Urothelium cell line (cell line): Measurements from ENCODE around the gene NDUFAF8.

Experiments
- DNase-seq: peaks from one replicate; pipeline ENCODE4 v3.0.0; 2011; ENCODE audit warnings: low spot score, mixed read lengths
- FAIRE-seq: peaks from 2 replicates; lab custom pipeline; 2011; peaks lifted over from hg19 to GRCh38; lab: Jason Lieb, UNC

The NDUFAF8 gene

DNA sequence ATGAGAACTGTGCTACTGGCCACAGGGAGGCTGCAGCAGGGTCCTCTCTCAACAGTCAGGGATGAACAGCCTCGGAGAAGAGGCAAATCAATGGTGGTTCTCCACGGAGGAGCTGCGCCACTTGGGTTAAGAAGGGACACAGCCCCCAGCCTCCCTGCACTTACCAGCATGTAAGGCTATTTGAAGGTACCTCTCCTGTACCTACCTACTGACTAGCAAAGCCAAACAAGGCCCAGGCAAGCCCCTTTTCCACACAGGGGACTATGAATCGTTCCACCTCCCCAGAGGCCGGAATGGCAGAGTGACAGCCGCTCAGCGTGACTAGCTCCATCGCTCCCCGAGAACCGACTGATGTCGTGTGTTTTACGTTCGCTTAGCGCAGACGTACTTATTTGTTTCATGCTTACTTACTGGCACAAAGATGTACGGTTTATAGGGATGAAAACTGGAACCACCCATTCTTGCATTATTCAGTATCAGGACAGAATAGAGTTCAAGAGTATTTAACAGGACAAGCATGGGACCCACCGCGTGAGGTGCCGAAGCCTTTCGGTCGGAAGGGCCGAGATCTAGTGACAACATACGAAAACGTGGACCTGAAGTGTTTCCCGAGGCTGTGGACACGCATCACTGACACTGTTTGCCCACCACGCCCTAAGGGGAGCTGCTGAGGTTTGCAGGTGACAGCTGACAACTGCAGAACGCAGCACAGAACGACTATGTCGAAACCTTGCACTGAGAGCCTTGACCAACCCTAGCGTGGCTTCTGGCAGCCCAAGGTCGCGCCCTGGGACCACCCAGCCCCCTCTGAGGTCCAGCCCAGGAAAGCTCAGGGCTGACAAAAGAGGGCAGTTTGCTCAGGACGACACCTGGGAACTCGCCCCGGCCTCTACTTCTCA, 1.3 kb upstream of the NDUFAF8 start:
- DNase-seq, result no peak
- FAIRE-seq, result peak; percentile 80

DNA sequence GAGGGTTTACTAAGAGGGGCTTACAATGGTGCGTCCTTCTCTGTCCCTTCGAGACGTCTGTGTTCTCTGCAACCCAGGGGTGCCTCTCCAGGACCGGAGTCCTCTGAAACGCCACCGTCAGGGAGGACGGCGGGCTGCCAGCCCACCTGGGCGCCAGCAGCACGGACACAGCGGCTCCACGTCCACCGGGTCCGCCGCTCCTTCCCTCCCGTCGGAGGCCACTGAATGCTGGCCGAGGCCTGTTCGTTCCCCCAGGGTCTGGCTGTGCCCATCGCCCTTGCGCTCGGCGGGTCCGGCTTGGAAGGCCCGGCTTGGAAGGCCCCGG, 666 bp upstream of the NDUFAF8 start:
- no peak for FAIRE-seq
- DNase-seq, result no peak

GRCh38 chr17:81239714-81240555, 817 bp downstream of the NDUFAF8 start:
- DNase-seq (peak; percentile 44), FAIRE-seq (peak; percentile 84)

GRCh38 chr17:81240761-81241160, 1.6 kb downstream of the NDUFAF8 start:
- FAIRE-seq (no peak), DNase-seq (no peak)

GRCh38 chr17:81241203-81241602, 2.1 kb downstream of the NDUFAF8 start:
- no peak for DNase-seq
- FAIRE-seq, result no peak

DNA sequence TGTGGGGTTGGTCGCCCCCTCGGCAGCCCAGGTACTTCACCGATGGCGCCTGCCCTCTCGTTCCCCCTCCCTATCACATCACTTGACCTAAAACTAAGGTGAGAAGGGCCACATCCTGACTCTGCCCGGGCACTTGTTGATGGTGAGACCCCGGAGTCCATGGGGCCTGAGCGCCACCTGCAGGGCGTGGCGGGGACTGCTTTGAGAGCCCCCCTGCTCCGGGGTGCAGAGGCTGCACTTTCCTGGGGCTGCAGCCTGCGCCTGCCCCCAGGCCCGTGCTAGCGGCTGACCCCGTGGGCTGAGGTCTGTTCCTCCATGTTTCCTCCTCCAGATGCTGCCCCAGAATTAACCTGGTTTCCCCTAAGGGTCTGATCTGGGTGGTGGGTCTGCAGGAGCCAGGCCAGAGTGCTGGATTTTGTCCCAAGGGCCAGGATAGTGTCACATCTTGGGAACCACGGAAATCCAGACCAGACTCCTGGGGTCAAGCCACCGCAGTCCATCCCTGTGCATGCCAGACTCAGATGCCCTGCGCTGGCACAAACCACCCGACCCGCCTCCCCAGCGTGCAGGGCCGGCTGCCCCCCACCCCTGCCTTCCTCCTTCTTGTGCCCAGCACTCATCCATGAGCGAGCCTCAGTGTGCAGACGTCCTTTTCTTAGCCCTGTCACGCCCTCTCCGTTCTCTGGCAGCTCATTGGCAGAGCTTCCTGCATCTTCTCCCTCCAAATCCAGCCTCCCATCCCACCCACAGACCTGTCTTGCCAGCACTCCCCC, 2.7 kb downstream of the NDUFAF8 start:
- DNase-seq (peak; percentile 73), FAIRE-seq (peak; percentile 81)

- FAIRE-seq (no peak), DNase-seq (no peak)
Measured at GRCh38 chr17:81242421-81243332, 3.6 kb downstream of the NDUFAF8 start.

GRCh38 chr17:81243333-81243664, 4.2 kb downstream of the NDUFAF8 start:
- no peak for FAIRE-seq
- DNase-seq, result no peak

GRCh38 chr17:81244358-81245023, 5.4 kb downstream of the NDUFAF8 start:
- DNase-seq (no peak), FAIRE-seq (peak; percentile 79)

DNA sequence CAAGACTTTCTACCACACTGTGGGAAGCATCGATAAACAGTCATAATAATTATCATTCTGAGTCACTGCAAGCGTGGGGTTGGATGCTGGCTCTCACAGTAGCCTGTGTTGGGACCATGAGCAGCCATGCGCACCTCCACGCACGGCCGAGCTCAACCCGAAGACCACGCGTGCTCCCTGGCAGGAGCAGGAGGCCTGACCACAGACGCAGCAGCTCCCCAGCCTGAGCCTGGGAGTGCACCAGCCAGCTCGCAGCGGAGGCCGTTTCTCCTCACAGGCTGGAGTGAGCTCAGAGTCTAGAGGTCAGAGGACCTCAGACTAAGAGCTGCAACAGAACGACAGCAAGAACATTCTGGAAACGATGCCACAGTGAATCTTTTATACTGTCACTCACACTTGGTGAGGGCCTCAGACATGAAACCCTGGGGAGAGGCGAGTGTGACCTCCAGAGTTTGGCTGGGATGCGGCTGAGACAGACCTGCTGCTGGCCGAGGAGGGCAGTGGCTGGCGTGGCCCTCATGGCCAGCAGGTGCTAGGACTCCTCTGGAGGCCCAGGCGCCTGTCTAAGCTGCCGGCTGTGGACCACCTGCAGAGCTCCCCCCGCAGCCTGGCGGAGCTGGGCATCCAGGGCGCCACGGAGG, 6.0 kb downstream of the NDUFAF8 start:
- DNase-seq (no peak), FAIRE-seq (no peak)

DNA sequence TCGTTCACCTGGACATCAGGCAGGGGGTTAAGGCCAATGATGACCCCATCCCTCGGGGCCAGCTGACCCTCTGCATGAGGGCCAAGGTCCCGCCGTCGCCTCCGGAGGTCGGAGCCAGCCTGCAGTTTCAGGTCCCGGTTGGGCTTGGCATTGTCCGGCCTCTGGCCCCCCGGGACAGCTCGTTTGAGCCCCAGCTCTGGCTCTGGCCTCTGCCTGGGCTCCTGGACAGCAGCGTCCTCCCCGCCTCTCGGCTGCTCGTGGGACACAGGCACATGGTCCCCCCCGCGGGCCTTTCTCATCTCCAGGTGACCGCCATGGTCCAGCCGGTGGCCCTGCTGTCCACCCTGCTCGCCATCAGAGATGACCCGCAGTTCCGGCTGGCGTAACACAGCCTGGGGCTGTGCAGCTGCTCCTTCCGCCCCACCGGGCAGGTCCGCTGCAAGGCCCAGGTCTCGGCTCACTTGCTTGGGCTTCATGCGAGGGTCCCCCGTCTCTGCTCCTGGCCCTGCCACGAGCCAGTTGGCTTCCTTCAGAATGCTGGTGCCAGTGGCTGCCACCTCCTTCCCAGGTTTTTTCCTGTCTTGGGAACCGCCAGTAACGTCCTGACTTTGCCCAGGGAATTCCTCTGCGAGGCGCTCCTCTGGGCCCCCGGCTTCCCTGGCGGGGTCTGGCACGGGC, 6.7 kb downstream of the NDUFAF8 start:
- DNase-seq (no peak), FAIRE-seq (no peak)

DNA sequence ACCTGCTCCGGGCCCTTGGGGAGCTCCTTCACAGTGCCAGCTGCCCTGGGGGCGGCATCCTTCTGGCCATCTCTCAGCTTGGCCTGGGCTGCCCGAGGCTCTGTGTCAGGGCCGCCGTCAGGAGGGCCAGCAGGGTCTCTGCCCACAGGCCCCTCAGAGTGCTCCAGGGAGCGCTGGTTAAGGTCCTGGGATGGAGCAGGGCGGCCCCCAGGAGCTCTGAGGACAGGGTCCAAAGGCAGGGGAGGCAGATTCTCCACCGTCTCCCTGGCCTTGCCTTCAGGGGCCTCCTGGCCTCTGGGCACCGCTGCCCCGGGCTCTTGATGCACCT, 7.2 kb downstream of the NDUFAF8 start:
- FAIRE-seq (no peak), DNase-seq (no peak)

DNA sequence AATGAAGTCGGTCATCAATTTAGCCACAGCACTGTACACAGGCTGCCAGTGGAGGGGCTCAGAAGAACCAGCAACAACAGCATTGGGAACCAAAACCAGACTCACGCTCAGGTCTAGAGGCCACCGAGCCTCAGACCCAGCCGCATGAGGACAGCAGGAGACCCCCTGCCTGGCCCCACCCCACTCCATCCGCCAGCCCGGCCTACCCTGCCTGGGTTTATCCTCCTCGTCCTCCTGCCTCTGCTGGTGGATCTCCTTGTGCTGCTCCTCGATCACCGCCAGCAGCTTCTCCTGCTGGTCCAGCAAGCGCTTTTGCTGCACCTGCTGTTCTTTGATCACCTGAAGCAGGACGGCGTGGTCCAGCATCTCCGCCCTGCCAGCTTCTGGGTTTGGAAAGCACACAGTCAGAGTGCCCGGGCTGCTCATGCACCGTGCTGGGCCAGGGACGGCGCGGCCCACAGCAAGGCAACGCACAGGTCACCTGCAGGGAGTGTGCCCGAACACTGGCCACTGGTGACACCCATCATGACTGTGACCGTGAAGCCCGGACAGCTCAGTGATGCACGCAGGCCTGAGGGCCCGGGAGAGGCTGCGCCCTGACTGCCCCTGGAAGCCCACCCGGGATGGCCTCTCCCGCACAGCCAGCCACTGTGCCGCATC, 7.7 kb downstream of the NDUFAF8 start:
- peak; percentile 9 for FAIRE-seq
- no peak for DNase-seq

- no peak for FAIRE-seq
- no peak for DNase-seq
Measured at GRCh38 chr17:81247339-81247990, 8.3 kb downstream of the NDUFAF8 start.

GRCh38 chr17:81248649-81249048, 9.5 kb downstream of the NDUFAF8 start:
- DNase-seq, result no peak
- no peak for FAIRE-seq

GRCh38 chr17:81249223-81250040, 10.3 kb downstream of the NDUFAF8 start:
- FAIRE-seq (peak; percentile 100), DNase-seq (no peak)
